ENCODE measurements around the gene OLAH.
"Not testable (repeated sequence)": the region's sequence is repeated elsewhere in the genome, so short reads cannot be mapped to it uniquely, and the experiment has no call there.

Gene OLAH

GRCh38 chr10:15043674-15044073, at the start of gene OLAH:
TSS of gene OLAH (plus strand) at chr10:15043943. CDS start at chr10:15047289, 3,346 bp downstream.
- no peak for FAIRE-seq

- no peak for FAIRE-seq
These were observed 47.7 kb upstream of the OLAH start for GRCh38 chr10:14995964-14996565.

GRCh38 chr10:15013530-15013929, 30.2 kb upstream of the OLAH start:
- not testable (repeated sequence) for FAIRE-seq

GRCh38 chr10:15015451-15015850, 28.3 kb upstream of the OLAH start:
- no peak for FAIRE-seq

- not testable (repeated sequence) for FAIRE-seq
These were observed 22.8 kb upstream of the OLAH start for GRCh38 chr10:15020966-15021365.

- FAIRE-seq: not testable (repeated sequence)
These were observed 20.7 kb upstream of the OLAH start for GRCh38 chr10:15023079-15023478.

- FAIRE-seq: not testable (repeated sequence)
These were observed 19.4 kb upstream of the OLAH start for GRCh38 chr10:15024017-15025004.

- not testable (repeated sequence) for FAIRE-seq
These were observed 18.7 kb upstream of the OLAH start for GRCh38 chr10:15025040-15025439.

- no peak for FAIRE-seq
These were observed 16.0 kb upstream of the OLAH start for GRCh38 chr10:15027741-15028140.

- FAIRE-seq: no peak
These were observed 8.1 kb upstream of the OLAH start for GRCh38 chr10:15035385-15036301.

GRCh38 chr10:15037691-15038090, 6.1 kb upstream of the OLAH start:
- FAIRE-seq: no peak

- FAIRE-seq: no peak
These were observed 5.3 kb upstream of the OLAH start for GRCh38 chr10:15038416-15038815.

- FAIRE-seq: no peak
These were observed 1.6 kb downstream of the OLAH start for GRCh38 chr10:15045380-15045779.

GRCh38 chr10:15046626-15047025, 2.9 kb downstream of the OLAH start:
- no peak for FAIRE-seq

- no peak for FAIRE-seq
These were observed 5.8 kb downstream of the OLAH start for GRCh38 chr10:15049533-15049932.

- no peak for FAIRE-seq
These were observed 8.4 kb downstream of the OLAH start for GRCh38 chr10:15052121-15052520.

GRCh38 chr10:15053061-15053460, 9.3 kb downstream of the OLAH start:
- no peak for FAIRE-seq

GRCh38 chr10:15058689-15059088, 14.9 kb downstream of the OLAH start:
- FAIRE-seq: no peak

GRCh38 chr10:15059914-15060313, 16.2 kb downstream of the OLAH start:
- no peak for FAIRE-seq

GRCh38 chr10:15060638-15061037, 16.9 kb downstream of the OLAH start:
- FAIRE-seq: no peak

GRCh38 chr10:15067154-15067553, 23.4 kb downstream of the OLAH start:
- FAIRE-seq: no peak

GRCh38 chr10:15068802-15069201, 25.1 kb downstream of the OLAH start:
- FAIRE-seq: no peak

- no peak for FAIRE-seq
These were observed 25.5 kb downstream of the OLAH start for GRCh38 chr10:15069230-15069629.
